Muscle of leg (tissue), 11 donors: ENCODE results near the gene ATXN7L3. TPM values are rescaled to one million over a fixed set of nuclear protein-coding genes. Genes with fewer than 3 reads are reported as not detected.
A peak's percentile ranks its signal among the peaks of the same experiment; 100 is the strongest.

Experiments
- DNase-seq: peaks from one replicate; pipeline ENCODE4 v3.0.0; 2013
- H3K27ac ChIP-seq: one replicate; pipeline ENCODE4 v1.5.1; 2013; ENCODE audit warnings: mild to moderate bottlenecking, low read length, control low read depth
- H3K27me3 ChIP-seq: one replicate; pipeline ENCODE4 v1.6.1; 2013; ENCODE audit warnings: low read length; ENCODE audit not compliant: control insufficient read depth, insufficient read depth
- H3K36me3 ChIP-seq: one replicate; pipeline ENCODE4 v1.6.1; 2013; ENCODE audit warnings: low read length; ENCODE audit not compliant: control insufficient read depth, insufficient read depth
- H3K4me1 ChIP-seq: one replicate; pipeline ENCODE4 v1.6.1; 2013; ENCODE audit warnings: low read length; ENCODE audit not compliant: control insufficient read depth, insufficient read depth
- H3K4me3 ChIP-seq: one replicate; pipeline ENCODE4 v1.5.1; 2013; ENCODE audit warnings: low read length, control low read depth
- H3K9me3 ChIP-seq: replicated peaks from 2 replicates; pipeline ENCODE4 v1.6.1; 2013; ENCODE audit warnings: low read depth, low read length; ENCODE audit not compliant: control insufficient read depth
- WGBS: methylation state at CpG from one replicate; pipeline ENCODE4 v1.1.5; 2013; ENCODE audit warnings: missing lambda C conversion rate; ENCODE audit not compliant: insufficient coverage; 5-methylcytosine and 5-hydroxymethylcytosine counted together
- polyA plus RNA-seq, 8 donors: library from polyadenylated mRNA; unstranded; fragments of 120-200 nt; gene quantifications; one replicate each; pipeline versions ENCODE4 v1.2.1 to v1.2.3, GENCODE V29; 2013; ENCODE audit warnings: inconsistent platforms in 1 of 8, low replicate concordance in 1 of 8; ENCODE audit not compliant: insufficient read length in 8 of 8, insufficient read depth in 1 of 8
- total RNA-seq: library from RNA; stranded (reverse); fragments of 120-200 nt; gene quantifications from one replicate; pipeline ENCODE4 v1.2.4, GENCODE V29; 2013

The ATXN7L3 gene
- total and polyA plus RNA-seq, 9 donors, result 31.8 to 58.2 (median 54.4) TPM

GRCh38 chr17:44211281-44212265 is 11.9 kb upstream of the ATXN7L3 start:
- 88% methylated on average over 25 of the region's 30 CpGs for WGBS
- H3K36me3 ChIP-seq, result peaks cover 93% of the 10 kb centered on the region
- H3K27ac ChIP-seq, result no peak overlapping the region
- DNase-seq, result no peak
- no peaks in the 10 kb centered on the region for H3K27me3 ChIP-seq
- H3K4me3 ChIP-seq, result no peak overlapping the region
- H3K9me3 ChIP-seq, result no peaks in the 10 kb centered on the region
- peaks cover 28% of the 10 kb centered on the region for H3K4me1 ChIP-seq

GRCh38 chr17:44210342-44211192 is 10.9 kb upstream of the ATXN7L3 start:
- peaks cover 84% of the 10 kb centered on the region for H3K36me3 ChIP-seq

GRCh38 chr17:44209786-44210341 is 10.2 kb upstream of the ATXN7L3 start:
- peaks cover 77% of the 10 kb centered on the region for H3K36me3 ChIP-seq

More at GRCh38 chr17:44210342-44211192, 10.9 kb upstream of the ATXN7L3 start:
- DNase-seq, result peak; percentile 90
- no peaks in the 10 kb centered on the region for H3K27me3 ChIP-seq
- peak overlapping the region; percentile 62 for H3K27ac ChIP-seq
- 24% methylated on average over 58 of the region's 64 CpGs for WGBS
- peaks cover 28% of the 10 kb centered on the region for H3K4me1 ChIP-seq
- H3K4me3 ChIP-seq, result no peak overlapping the region
- no peaks in the 10 kb centered on the region for H3K9me3 ChIP-seq

GRCh38 chr17:44207743-44208142 is 8.1 kb upstream of the ATXN7L3 start:
- Histone ChIP-seq H3K27ac (no peak overlapping the region), H3K27me3 (no peaks in the 10 kb centered on the region), H3K9me3 (no peaks in the 10 kb centered on the region), H3K4me1 (peaks cover 25% of the 10 kb centered on the region), H3K36me3 (peaks cover 56% of the 10 kb centered on the region), H3K4me3 (no peak overlapping the region)
- no peak for DNase-seq
- no CpG with 5 or more reads among the region's 5 CpGs for WGBS

More at GRCh38 chr17:44209786-44210341, 10.2 kb upstream of the ATXN7L3 start:
- Histone ChIP-seq H3K4me3 (no peak overlapping the region), H3K27me3 (no peaks in the 10 kb centered on the region), H3K27ac (peak overlapping the region; percentile 62), H3K9me3 (no peaks in the 10 kb centered on the region), H3K4me1 (peaks cover 28% of the 10 kb centered on the region)
- WGBS, result 76% methylated on average over 8 of the region's 11 CpGs
- no peak for DNase-seq

- DNase-seq, result no peak
- no peaks in the 10 kb centered on the region for H3K27me3 ChIP-seq
- H3K9me3 ChIP-seq, result no peaks in the 10 kb centered on the region
- 88% methylated on average over 10 of the region's 17 CpGs for WGBS
- no peak overlapping the region for H3K27ac ChIP-seq
- no peak overlapping the region for H3K4me3 ChIP-seq
- peaks cover 55% of the 10 kb centered on the region for H3K36me3 ChIP-seq
- peaks cover 21% of the 10 kb centered on the region for H3K4me1 ChIP-seq
Measured at GRCh38 chr17:44207319-44207718, 7.6 kb upstream of the ATXN7L3 start.

- Histone ChIP-seq H3K27me3 (no peaks in the 10 kb centered on the region), H3K27ac (no peak overlapping the region), H3K4me1 (peaks cover 21% of the 10 kb centered on the region), H3K36me3 (peaks cover 51% of the 10 kb centered on the region), H3K4me3 (no peak overlapping the region), H3K9me3 (no peaks in the 10 kb centered on the region)
- no peak for DNase-seq
- WGBS, result no CpG with 5 or more reads among the region's 6 CpGs
Measured at GRCh38 chr17:44206825-44207155, 7.1 kb upstream of the ATXN7L3 start.

GRCh38 chr17:44205962-44206824 is 6.5 kb upstream of the ATXN7L3 start:
- 32% methylated on average over 7 of the region's 13 CpGs for WGBS

GRCh38 chr17:44204441-44204882 is 4.8 kb upstream of the ATXN7L3 start:
- H3K36me3 ChIP-seq, result peaks cover 31% of the 10 kb centered on the region
- no peak overlapping the region for H3K27ac ChIP-seq
- peaks cover 11% of the 10 kb centered on the region for H3K4me1 ChIP-seq
- 77% methylated on average over 3 of the region's 5 CpGs for WGBS
- no peak overlapping the region for H3K4me3 ChIP-seq
- H3K27me3 ChIP-seq, result no peaks in the 10 kb centered on the region
- H3K9me3 ChIP-seq, result no peaks in the 10 kb centered on the region
- DNase-seq, result no peak

More at GRCh38 chr17:44205962-44206824, 6.5 kb upstream of the ATXN7L3 start:
- Histone ChIP-seq H3K4me3 (no peak overlapping the region), H3K9me3 (no peaks in the 10 kb centered on the region), H3K4me1 (peaks cover 17% of the 10 kb centered on the region), H3K27ac (no peak overlapping the region), H3K36me3 (peaks cover 45% of the 10 kb centered on the region), H3K27me3 (no peaks in the 10 kb centered on the region)
- DNase-seq, result no peak

- H3K4me1 ChIP-seq, result peaks cover 11% of the 10 kb centered on the region
- WGBS, result 51% methylated on average over 9 of the region's 9 CpGs
- DNase-seq, result peak; percentile 58
- peaks cover 25% of the 10 kb centered on the region for H3K36me3 ChIP-seq
- no peaks in the 10 kb centered on the region for H3K9me3 ChIP-seq
- no peak overlapping the region for H3K27ac ChIP-seq
- no peak overlapping the region for H3K4me3 ChIP-seq
- H3K27me3 ChIP-seq, result no peaks in the 10 kb centered on the region
Measured at GRCh38 chr17:44203731-44204440, 4.2 kb upstream of the ATXN7L3 start.
